ENCODE measurements around the gene SSU72.

The SSU72 gene

GRCh38 chr1:1604374-1605033 is 29.8 kb upstream of the SSU72 start:
- Histone ChIP-seq H3K27me3 (peaks cover 17 to 38% (median 27%) of the 10 kb centered on the region in 11 experiments), H3K9me3 (replicated peaks in 1 of 11) (no peaks in the 10 kb centered on the region), H3K27ac (no peak overlapping the region), H4K20me1 (peaks cover 0 to 17% (median 4%) of the 10 kb centered on the region in 11 experiments; a peak in 4 of 22 replicates), H3K9ac (no peak overlapping the region), H3K4me2 (peak overlapping the region in 9 of 11 experiments; percentile 55 to 85 (median 63); a peak in 14 of 22 replicates), H3K4me1 (peaks cover 35 to 65% (median 58%) of the 10 kb centered on the region in 10 experiments), H3K4me3 (no peak overlapping the region), H3K36me3 (no peaks in the 10 kb centered on the region)
- no peak for TF ChIP-seq Cebpa-rat (IDR thresholded peaks at IDR 0.05)

- Histone ChIP-seq H4K20me1 (peaks cover 0 to 24% (median 6%) of the 10 kb centered on the region in 11 experiments; a peak in 10 of 22 replicates), H3K27me3 (peaks cover 24 to 44% (median 33%) of the 10 kb centered on the region in 11 experiments), H3K9me3 (replicated peaks in 1 of 11) (no peaks in the 10 kb centered on the region), H3K36me3 (no peaks in the 10 kb centered on the region), H3K9ac (peak overlapping the region in 5 of 11 experiments; percentile 10 to 58 (median 31); a peak in 4 of 22 replicates), H3K27ac (no peak overlapping the region), H3K4me2 (peak overlapping the region in 10 of 11 experiments; percentile 26 to 85 (median 62); a peak in 17 of 22 replicates), H3K4me1 (peaks cover 41 to 72% (median 65%) of the 10 kb centered on the region in 10 experiments), H3K4me3 (no peak overlapping the region)
- TF ChIP-seq Cebpa-rat (IDR thresholded peaks at IDR 0.05), result no peak
Observed at GRCh38 chr1:1603671-1604373, 29.2 kb upstream of the SSU72 start.

- H3K27me3 ChIP-seq, result peaks cover 29 to 52% (median 41%) of the 10 kb centered on the region in 11 experiments
- no peak overlapping the region for H3K27ac ChIP-seq
- H3K9ac ChIP-seq, result peak overlapping the region in 5 of 11 experiments; percentile 10 to 58 (median 31); a peak in 4 of 22 replicates
- H3K4me2 ChIP-seq, result peak overlapping the region; percentile 6 to 85 (median 62); a peak in 20 of 22 replicates
- peaks cover 49 to 80% (median 73%) of the 10 kb centered on the region in 10 experiments for H3K4me1 ChIP-seq
- H3K4me3 ChIP-seq, result no peak overlapping the region
- H3K9me3 ChIP-seq (replicated peaks in 1 of 11), result no peaks in the 10 kb centered on the region
- no peak for TF ChIP-seq Cebpa-rat (IDR thresholded peaks at IDR 0.05)
- peaks cover 0 to 29% (median 9%) of the 10 kb centered on the region in 11 experiments; a peak in 10 of 22 replicates for H4K20me1 ChIP-seq
- H3K36me3 ChIP-seq, result no peaks in the 10 kb centered on the region
Observed at GRCh38 chr1:1602968-1603506, 28.4 kb upstream of the SSU72 start.

GRCh38 chr1:1602304-1602967 is 27.8 kb upstream of the SSU72 start:
- H3K9ac ChIP-seq, result peak overlapping the region in 3 of 11 experiments; percentile 10 to 58 (median 27); a peak in 2 of 22 replicates

GRCh38 chr1:1601564-1602303 is 27.1 kb upstream of the SSU72 start:
- no peak overlapping the region for H3K9ac ChIP-seq
- peaks cover 0 to 31% (median 9%) of the 10 kb centered on the region in 11 experiments; a peak in 12 of 22 replicates for H4K20me1 ChIP-seq
- no peak overlapping the region for H3K27ac ChIP-seq
- peaks cover 36 to 60% (median 49%) of the 10 kb centered on the region in 11 experiments for H3K27me3 ChIP-seq
- H3K36me3 ChIP-seq, result no peaks in the 10 kb centered on the region
- no peak for TF ChIP-seq Cebpa-rat (IDR thresholded peaks at IDR 0.05)
- H3K9me3 ChIP-seq (replicated peaks in 1 of 11), result no peaks in the 10 kb centered on the region
- no peak overlapping the region for H3K4me3 ChIP-seq
- H3K4me2 ChIP-seq, result peak overlapping the region in 10 of 11 experiments; percentile 26 to 85 (median 62); a peak in 17 of 22 replicates
- peaks cover 47 to 82% (median 76%) of the 10 kb centered on the region in 10 experiments for H3K4me1 ChIP-seq

More at GRCh38 chr1:1602304-1602967, 27.8 kb upstream of the SSU72 start:
- Histone ChIP-seq H3K4me3 (no peak overlapping the region), H3K9me3 (replicated peaks in 1 of 11) (no peaks in the 10 kb centered on the region), H3K27me3 (peaks cover 32 to 57% (median 46%) of the 10 kb centered on the region in 11 experiments), H3K4me1 (peaks cover 52 to 83% (median 76%) of the 10 kb centered on the region in 10 experiments), H3K27ac (no peak overlapping the region), H3K4me2 (peak overlapping the region; percentile 26 to 85 (median 62); a peak in 21 of 22 replicates), H3K36me3 (no peaks in the 10 kb centered on the region), H4K20me1 (peaks cover 0 to 31% (median 9%) of the 10 kb centered on the region in 11 experiments; a peak in 10 of 22 replicates)
- TF ChIP-seq Cebpa-rat (IDR thresholded peaks at IDR 0.05), result no peak

- no peaks in the 10 kb centered on the region for H3K36me3 ChIP-seq
- no peaks in the 10 kb centered on the region for H3K9me3 ChIP-seq (replicated peaks in 1 of 11)
- TF ChIP-seq Cebpa-rat (IDR thresholded peaks at IDR 0.05), result no peak
- H3K4me2 ChIP-seq, result peak overlapping the region; percentile 58 to 90 (median 82); a peak in 19 of 22 replicates
- H3K4me3 ChIP-seq, result peak overlapping the region in 3 of 10 experiments; percentile 20 to 64 (median 64); a peak in 2 of 20 replicates
- peaks cover 39 to 68% (median 53%) of the 10 kb centered on the region in 11 experiments for H3K27me3 ChIP-seq
- H3K27ac ChIP-seq, result no peak overlapping the region
- peaks cover 0 to 31% (median 9%) of the 10 kb centered on the region in 11 experiments; a peak in 12 of 22 replicates for H4K20me1 ChIP-seq
- no peak overlapping the region for H3K9ac ChIP-seq
- H3K4me1 ChIP-seq, result peaks cover 41 to 79% (median 73%) of the 10 kb centered on the region in 10 experiments
Observed at GRCh38 chr1:1600861-1601563, 26.3 kb upstream of the SSU72 start.
